Iris pigment epithelial cell (primary cell): ENCODE results near the gene SIPA1L3.
"Not testable (repeated sequence)": the region's sequence is repeated elsewhere in the genome, so short reads cannot be mapped to it uniquely, and the experiment has no call there.

Experiments used
- DNase-seq: peaks from one replicate; pipeline ENCODE4 v3.0.0-alpha.2; 2011; ENCODE audit warnings: low read depth

Gene SIPA1L3

DNA sequence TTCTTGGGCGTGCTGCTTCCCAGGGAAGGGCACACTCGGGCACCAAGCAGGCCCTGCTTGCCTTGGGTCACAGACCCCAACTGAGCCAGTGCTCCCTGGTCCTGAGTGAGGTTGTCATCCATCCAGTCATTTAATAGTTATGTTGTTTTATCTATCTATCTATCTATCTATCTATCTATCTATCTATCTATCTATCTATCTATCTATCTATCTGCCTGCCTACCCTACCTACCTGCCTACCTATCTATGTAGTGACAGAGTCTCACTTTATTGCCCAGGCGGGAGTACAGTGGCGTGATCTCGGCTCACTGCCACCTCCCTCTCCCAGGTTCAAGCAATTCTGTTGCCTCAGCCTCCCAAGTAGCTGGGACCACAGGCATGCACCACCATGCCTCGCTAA, 164.0 kb downstream of the SIPA1L3 start:
- DNase-seq = not testable (repeated sequence)

DNA sequence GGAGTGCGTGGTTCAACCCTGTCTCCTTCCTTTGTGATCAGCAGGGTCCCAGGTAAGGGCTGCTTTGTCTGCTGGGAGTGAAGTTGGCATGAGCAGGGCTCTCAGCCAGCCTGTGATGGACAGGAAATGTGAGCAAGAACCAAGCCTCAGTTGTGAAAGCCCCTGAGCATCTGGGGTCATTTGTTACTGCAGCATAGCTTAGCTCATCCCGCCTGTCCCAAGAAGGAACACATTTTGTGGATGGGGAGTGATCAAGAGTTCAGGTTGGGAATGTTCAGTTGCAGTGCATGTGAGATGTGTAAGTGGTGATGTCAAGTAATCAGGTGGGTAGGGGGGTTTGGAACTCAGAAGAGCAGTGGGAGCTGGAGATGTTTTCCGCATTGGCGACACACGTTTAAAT, 164.6 kb downstream of the SIPA1L3 start:
- DNase-seq = no peak

- DNase-seq = no peak
Observed at GRCh38 chr19:38072776-38073750, 166.1 kb downstream of the SIPA1L3 start.

DNA sequence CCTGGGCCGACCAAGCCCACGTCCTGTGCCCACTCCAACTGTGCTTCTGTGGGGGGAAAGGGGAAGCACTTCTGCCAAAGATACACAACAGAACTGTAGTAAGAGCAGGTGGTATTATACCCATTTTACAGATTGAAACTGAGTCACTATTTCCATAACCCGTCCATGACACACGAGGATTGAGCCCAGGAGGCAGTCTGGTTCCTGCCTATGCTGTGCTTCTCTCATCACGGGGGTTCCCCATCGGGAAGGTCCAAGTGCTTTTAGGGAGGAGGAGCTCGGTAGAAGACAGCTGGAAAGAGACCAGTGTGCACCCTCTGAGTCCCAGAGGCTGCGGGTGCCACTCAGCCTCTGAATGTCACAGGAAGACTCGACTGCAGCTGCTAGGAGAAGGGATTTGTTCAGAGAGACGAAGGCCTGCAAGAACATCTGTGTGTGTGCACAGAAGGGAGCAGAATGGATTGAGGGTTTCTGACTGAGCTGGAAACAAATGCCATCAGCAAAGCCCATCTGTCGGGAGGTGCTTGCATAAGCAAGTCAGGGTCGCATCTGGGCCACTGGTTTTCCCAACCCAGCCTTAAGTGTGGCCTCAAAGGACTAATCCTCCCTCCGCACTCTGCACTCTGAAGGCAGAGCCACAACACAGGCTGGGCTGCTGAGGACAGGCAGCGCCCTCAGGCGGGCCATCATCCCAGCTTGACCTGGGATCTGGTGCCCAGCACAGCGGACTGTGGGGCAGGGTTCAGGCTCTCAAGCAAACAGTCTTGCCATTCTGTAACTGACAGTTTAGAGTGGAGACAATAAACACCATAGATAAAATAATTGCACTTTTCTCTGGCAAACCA, 167.1 kb downstream of the SIPA1L3 start:
- no peak for DNase-seq

GRCh38 chr19:38076337-38076736, 169.3 kb downstream of the SIPA1L3 start:
- no peak for DNase-seq

GRCh38 chr19:38078302-38078930, 171.4 kb downstream of the SIPA1L3 start:
- DNase-seq = no peak

- DNase-seq = peak; percentile 90
Observed at GRCh38 chr19:38079926-38080380, 172.9 kb downstream of the SIPA1L3 start.

GRCh38 chr19:38081547-38082255, 174.7 kb downstream of the SIPA1L3 start:
- no peak for DNase-seq

DNA sequence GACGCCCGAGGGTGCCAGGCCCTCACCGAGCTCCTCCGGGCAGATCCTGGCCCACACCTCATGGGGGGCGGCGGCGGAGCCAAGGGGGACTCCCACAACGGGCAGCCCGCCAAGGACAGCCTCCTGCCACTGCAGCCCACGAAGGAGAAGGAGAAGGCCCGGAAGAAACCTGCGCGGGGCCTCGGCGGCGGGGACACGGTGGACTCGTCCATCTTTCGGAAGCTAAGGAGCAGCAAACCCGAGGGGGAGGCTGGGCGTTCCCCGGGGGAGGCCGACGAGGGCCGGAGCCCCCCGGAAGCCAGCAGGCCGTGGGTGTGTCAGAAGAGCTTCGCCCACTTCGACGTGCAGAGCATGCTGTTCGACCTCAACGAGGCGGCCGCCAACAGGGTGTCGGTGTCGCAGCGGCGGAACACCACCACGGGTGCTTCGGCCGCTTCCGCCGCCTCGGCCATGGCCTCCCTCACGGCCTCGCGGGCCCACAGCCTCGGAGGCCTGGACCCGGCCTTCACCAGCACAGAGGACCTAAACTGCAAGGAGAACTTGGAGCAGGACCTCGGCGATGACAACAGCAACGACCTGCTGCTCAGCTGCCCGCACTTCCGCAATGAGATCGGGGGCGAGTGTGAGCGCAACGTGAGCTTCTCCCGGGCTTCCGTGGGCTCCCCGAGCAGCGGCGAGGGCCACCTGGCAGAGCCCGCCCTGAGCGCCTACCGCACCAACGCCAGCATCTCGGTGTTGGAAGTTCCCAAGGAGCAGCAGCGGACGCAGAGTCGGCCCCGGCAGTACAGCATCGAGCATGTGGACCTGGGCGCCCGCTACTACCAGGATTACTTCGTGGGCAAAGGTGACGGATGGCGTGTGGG, 175.5 kb downstream of the SIPA1L3 start:
- DNase-seq = no peak

DNA sequence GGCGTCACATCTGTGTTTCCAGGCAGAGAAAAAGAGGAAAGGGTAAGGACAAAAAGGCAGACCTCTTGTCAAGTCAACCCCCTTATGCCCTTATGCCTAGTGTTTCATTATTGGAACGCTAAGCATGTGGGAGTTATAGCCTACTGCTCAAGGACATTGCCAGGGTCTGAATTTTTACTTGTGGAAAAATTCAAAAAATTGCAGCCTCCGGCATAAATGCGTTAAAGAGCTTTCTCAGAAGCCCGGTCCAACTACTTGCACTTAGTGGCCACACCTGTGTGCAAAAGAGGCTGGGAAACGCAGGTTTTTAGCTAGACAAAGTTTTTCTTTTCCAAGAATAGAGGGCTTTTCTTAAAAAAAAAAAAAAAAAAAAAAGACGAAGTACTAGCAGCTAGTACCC, 177.2 kb downstream of the SIPA1L3 start:
- DNase-seq = no peak

DNA sequence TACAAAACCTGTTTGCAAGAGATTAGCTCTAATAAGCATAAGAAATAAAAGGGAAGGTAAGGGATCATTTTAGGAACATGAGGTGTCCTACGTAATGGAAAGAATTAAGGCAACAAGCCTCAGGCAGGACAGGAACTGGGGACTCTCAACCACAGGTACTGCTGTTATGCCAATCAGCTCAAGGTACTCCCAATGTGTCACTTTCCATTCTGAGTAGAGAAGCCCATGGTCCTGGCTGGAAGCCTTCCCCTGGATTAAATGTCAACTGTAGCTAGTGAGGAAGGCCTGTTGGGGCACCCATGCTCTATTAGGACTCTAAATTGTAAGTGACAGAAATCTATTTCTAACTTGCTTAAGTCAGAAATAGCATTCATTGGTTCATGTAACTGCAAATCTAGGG, 182.4 kb downstream of the SIPA1L3 start:
- DNase-seq = no peak

DNA sequence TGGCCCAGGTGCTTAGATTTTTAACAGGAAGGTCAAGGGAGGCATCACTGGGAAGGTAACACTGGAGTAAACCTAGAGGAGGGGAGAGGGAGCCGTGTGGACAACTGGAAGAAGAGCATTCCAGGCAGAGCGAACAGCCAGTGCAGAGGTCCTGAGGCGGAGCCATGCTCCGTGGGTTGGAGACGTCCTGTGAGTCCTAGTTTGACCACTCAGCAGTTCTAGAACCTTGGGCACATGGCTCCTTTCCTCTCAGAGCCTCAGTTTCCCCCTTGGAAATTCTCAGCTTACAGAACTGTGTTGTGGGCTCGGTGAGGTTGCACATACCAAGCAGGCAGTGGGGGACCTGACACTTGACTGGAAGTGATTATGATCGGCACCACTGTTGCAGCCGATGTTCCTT, 186.1 kb downstream of the SIPA1L3 start:
- no peak for DNase-seq

DNA sequence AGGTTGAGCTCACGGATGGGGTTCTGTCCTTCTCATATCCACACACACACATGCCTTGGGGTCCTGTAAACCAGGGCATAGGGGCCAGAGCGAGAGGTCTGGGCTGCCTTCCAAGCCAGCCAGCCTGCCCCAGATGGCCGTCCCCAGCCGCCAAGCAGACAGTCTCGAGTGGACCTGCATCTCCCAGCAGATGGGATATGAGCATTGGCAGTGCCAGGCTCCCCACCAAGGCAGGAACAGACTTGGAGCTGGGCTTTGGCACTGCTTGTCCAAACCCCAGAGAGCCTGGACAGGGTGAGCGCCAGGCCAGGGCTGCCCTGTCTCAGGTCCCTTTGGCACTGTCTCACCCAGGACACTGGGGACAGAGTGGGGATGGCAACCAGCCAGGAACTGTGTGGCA, 186.6 kb downstream of the SIPA1L3 start:
- no peak for DNase-seq

DNA sequence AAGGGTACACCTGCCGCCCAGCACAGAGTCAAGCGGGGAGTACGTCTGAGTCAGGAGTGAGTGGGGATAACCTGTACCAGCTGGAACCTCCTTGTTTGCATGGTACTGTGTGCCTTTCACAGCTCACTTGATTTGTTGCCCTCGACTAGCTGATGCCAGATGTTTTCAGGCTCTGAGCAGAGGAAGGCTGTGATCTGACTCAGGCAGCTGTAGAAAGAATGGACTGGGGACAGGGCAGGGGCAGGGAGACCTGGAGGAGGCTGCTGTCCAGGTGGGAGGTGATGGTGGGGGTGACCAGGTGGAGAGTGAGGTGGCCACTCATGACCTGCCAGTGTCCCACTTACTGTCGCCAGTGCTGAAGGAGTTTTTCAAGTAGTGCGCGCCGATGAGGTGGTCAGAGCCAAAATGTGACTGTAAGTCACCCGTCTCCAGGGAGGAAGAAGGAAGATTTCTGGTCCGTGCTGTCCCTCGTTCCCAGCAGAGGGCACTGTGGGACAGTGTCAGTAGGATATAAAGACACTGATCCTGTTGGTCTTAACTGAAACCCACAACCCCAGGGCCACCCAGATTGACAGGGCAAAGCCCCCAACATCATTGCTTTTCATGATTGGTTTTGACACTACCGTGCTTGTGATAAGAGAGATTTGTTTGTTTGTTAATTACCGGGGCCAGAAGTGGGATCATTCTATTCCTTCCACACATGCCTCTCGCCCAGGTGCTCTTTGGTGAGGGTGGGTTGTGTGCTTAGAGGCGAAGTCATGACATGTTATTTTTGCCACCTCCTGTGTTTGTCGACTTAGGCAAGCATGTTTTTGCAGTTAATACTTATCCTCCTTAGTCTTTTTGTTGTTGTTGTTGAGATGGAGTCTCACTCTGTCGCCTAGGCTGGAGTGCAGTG, 188.7 kb downstream of the SIPA1L3 start:
- DNase-seq = peak; percentile 69

GRCh38 chr19:38099966-38100365, 193.0 kb downstream of the SIPA1L3 start:
- no peak for DNase-seq

GRCh38 chr19:38100589-38100988, 193.6 kb downstream of the SIPA1L3 start:
- no peak for DNase-seq

DNA sequence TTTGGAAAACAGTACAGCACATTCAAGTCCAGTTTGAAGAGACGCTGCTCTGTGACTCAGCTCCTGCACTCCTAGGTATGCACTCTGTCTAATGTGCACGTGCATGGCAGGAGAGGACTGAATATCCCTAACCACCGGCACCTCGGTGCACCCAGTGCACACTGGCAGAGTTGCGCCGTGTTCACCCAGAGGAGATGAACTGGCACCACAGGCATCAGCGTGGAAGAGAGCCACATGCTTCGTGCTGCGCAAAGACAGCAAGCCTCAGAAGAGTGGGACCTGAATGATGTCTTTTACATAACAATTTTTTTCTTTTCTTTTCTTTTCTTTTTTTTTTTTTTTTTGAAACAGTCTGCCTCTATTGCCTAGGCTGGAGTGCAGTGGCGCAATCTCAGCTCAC, 194.7 kb downstream of the SIPA1L3 start:
- no peak for DNase-seq

DNA sequence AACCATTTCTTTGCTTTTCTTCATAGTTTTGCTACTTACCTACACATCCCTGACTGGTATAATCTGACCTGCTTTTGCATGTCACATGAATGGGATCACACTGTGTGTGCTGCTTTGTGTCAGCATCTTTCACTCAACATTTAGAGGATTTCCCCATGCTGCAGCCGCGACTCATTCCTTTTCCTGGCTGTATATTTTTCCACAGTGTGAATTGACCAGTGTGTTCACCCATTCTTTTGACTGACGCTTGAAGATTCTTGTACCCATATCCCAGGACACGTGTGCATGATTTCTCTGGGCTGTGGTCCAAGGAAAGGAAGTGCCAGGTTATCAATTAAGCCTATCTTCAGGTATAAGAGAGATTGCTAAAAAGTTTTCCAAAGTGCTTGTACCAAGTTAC, 198.6 kb downstream of the SIPA1L3 start:
- no peak for DNase-seq

GRCh38 chr19:38107129-38107528, 200.1 kb downstream of the SIPA1L3 start:
- no peak for DNase-seq

DNA sequence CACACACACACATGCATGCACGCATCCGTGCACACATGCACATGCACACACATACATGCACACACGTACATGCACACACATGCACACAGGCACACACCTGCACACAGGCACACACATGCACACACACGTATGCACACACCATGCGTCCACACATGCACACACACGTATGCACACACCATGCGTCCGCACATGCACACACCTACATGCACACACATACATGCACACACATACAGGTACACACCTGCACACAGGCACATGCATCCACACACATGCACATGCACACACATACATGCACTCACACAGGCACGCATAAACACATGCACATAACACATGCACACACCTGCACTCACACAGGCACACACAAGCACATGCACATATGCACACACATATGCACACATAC, 204.9 kb downstream of the SIPA1L3 start:
- DNase-seq = no peak
